DND-41 (cell line): ENCODE data around the gene PACSIN1.

Experiments
- ATAC-seq: fragments of 200-7000 bp; cut with Tn5 transposase; 3 replicates; pipeline ENCODE4 v1.9.1; 2021; ENCODE audit warnings: low read depth; ENCODE audit not compliant: insufficient read depth
- DNase-seq: peaks from one replicate; pipeline ENCODE4 v3.0.0-alpha.2; 2020
- H2AFZ ChIP-seq: 2 replicates; pipeline ENCODE4 v1.6.0; 2012; ENCODE audit warnings: low read depth, low read length
- H3K27ac ChIP-seq: 2 replicates; pipeline ENCODE4 v1.5.1; 2012; ENCODE audit warnings: low read length, inconsistent platforms
- H3K27me3 ChIP-seq: fragments of 200-600 bp; sonication (generic); 2 replicates; pipeline ENCODE4 v1.6.0; 2012; ENCODE audit warnings: low read length, mild to moderate bottlenecking, inconsistent platforms; ENCODE audit not compliant: insufficient read depth, poor library complexity
- H3K36me3 ChIP-seq: 2 replicates; pipeline ENCODE4 v1.5.1; 2012; ENCODE audit warnings: low read length, inconsistent platforms; ENCODE audit not compliant: insufficient read depth
- H3K4me1 ChIP-seq: 2 replicates; pipeline ENCODE4 v1.5.1; 2012; ENCODE audit warnings: mild to moderate bottlenecking, low read length; ENCODE audit not compliant: insufficient read depth
- H3K4me2 ChIP-seq: 2 replicates; pipeline ENCODE4 v1.6.0; 2012; ENCODE audit warnings: mild to moderate bottlenecking, moderate library complexity, low read length, inconsistent platforms; ENCODE audit not compliant: insufficient read depth
- H3K4me3 ChIP-seq, 2 experiments: fragments of 200-600 bp in 1 of 2; shearing (Covaris generic) in 1 of 2; 2 replicates each; pipeline ENCODE4 v1.5.1; 2012 to 2016; ENCODE audit warnings: inconsistent platforms in 2 of 2, low read length in 2 of 2, mild to moderate bottlenecking in 2 of 2, low read depth in 1 of 2, moderate library complexity in 1 of 2
- H3K79me2 ChIP-seq: 2 replicates; pipeline ENCODE4 v1.6.0; 2012; ENCODE audit warnings: low read length, inconsistent platforms; ENCODE audit not compliant: insufficient read depth
- H3K9ac ChIP-seq: 2 replicates; pipeline ENCODE4 v1.6.0; 2012; ENCODE audit warnings: low read depth, mild to moderate bottlenecking, inconsistent platforms, low read length, moderate library complexity
- H3K9me3 ChIP-seq: 2 replicates; pipeline ENCODE4 v1.5.1; 2012; ENCODE audit warnings: low read length, moderate library complexity, mild to moderate bottlenecking, inconsistent platforms; ENCODE audit not compliant: insufficient read depth, severe bottlenecking
- H4K20me1 ChIP-seq: 2 replicates; pipeline ENCODE4 v1.6.0; 2012; ENCODE audit warnings: low read length; ENCODE audit not compliant: insufficient read depth
- EZH2 ChIP-seq: IDR thresholded peaks from 3 replicates; pipeline ENCODE4 v1.6.1; 2012; ENCODE audit warnings: borderline replicate concordance, low read depth, mild to moderate bottlenecking, moderate library complexity, low read length, inconsistent platforms; ENCODE audit not compliant: severe bottlenecking
- TF ChIP-seq, protein P1 (sequence below): IDR thresholded peaks from 2 replicates; pipeline ENCODE4 v1.5.1; 2012; ENCODE audit warnings: borderline replicate concordance, low read length, moderate library complexity, mild to moderate bottlenecking; ENCODE audit not compliant: poor library complexity, severe bottlenecking; ENCODE audit errors: extremely low read depth

Gene PACSIN1

DNA sequence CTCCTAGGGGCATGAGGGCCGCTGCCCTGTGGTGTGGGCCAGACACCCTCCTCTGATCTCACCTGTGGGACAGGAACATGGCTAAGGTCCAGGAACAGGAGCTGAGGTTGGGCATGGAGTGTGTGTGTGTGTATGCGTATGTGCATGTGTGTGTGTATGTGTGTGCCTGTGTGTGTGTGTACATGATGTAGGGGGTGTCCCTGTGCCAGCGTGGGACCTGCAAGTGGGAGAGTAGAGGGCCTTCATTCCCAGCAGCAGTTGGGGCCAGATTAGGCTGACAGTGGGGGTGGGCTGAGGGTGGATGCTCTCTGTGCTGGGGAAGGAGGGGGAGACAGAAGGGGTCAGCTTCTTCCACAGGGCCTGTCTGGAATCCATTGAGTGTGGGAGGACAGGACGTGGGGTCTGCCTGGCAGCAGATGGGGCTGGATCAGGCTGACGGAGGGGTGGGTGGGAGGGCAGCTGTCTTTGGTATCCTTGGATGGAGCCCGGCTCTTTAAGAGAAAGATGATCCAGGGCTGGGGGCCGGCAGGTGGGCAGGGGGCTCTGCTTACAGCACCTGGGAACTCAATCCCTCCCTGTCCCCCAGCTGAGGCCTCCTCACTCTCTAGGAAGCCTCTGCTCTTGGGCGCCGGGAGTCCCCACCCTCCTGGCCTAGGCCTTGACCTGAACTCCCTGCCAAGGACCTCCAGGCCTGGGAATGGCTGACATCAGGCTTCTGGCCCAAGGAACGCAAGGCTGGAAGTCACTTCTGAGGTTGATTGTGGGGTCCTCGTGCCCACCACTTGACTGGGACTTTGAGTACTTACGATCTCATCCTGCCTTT lies 46.2 kb downstream of the PACSIN1 start:
- H3K9ac ChIP-seq = no peak overlapping the region
- TF ChIP-seq EZH2 = no peak
- TF ChIP-seq, protein P1, sequence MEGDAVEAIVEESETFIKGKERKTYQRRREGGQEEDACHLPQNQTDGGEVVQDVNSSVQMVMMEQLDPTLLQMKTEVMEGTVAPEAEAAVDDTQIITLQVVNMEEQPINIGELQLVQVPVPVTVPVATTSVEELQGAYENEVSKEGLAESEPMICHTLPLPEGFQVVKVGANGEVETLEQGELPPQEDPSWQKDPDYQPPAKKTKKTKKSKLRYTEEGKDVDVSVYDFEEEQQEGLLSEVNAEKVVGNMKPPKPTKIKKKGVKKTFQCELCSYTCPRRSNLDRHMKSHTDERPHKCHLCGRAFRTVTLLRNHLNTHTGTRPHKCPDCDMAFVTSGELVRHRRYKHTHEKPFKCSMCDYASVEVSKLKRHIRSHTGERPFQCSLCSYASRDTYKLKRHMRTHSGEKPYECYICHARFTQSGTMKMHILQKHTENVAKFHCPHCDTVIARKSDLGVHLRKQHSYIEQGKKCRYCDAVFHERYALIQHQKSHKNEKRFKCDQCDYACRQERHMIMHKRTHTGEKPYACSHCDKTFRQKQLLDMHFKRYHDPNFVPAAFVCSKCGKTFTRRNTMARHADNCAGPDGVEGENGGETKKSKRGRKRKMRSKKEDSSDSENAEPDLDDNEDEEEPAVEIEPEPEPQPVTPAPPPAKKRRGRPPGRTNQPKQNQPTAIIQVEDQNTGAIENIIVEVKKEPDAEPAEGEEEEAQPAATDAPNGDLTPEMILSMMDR = no peak
- no peak overlapping the region for H3K4me2 ChIP-seq
- no peaks in the 10 kb centered on the region for H3K9me3 ChIP-seq
- no peaks in the 10 kb centered on the region for H4K20me1 ChIP-seq
- no peak for ATAC-seq
- no peak for DNase-seq
- no peaks in the 10 kb centered on the region for H3K36me3 ChIP-seq
- no peak overlapping the region for H2AFZ ChIP-seq
- H3K27me3 ChIP-seq = no peaks in the 10 kb centered on the region
- H3K4me3 ChIP-seq = no peak overlapping the region
- no peaks in the 10 kb centered on the region for H3K4me1 ChIP-seq
- H3K79me2 ChIP-seq = no peaks in the 10 kb centered on the region
- H3K27ac ChIP-seq = no peak overlapping the region

DNA sequence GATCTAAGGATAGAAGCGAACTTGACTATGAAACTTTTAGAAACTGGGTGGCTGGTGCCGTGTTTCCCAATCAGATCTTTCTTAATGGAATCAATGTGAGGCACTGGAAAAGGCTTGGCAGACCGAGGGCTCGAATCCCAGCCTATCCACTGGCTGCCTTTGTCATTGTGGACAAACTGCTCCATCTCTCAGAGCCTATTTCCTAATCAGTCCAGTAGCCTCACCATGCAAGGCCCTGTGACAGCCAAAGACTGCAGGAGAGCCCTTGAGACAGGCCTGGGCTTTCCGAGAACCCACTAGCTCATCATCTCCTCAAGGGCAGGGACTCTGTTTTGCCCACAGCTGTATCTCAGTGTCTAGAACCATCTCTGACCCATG lies 46.9 kb downstream of the PACSIN1 start:
- Histone ChIP-seq H3K27me3 (no peaks in the 10 kb centered on the region), H3K36me3 (no peaks in the 10 kb centered on the region), H3K4me3 (no peak overlapping the region), H3K4me1 (no peaks in the 10 kb centered on the region), H4K20me1 (no peaks in the 10 kb centered on the region), H3K9ac (no peak overlapping the region), H2AFZ (no peak overlapping the region), H3K27ac (no peak overlapping the region), H3K79me2 (no peaks in the 10 kb centered on the region), H3K9me3 (no peaks in the 10 kb centered on the region), H3K4me2 (no peak overlapping the region)
- ATAC-seq = no peak
- no peak for TF ChIP-seq EZH2
- TF ChIP-seq, protein P1 = no peak
- DNase-seq = no peak

DNA sequence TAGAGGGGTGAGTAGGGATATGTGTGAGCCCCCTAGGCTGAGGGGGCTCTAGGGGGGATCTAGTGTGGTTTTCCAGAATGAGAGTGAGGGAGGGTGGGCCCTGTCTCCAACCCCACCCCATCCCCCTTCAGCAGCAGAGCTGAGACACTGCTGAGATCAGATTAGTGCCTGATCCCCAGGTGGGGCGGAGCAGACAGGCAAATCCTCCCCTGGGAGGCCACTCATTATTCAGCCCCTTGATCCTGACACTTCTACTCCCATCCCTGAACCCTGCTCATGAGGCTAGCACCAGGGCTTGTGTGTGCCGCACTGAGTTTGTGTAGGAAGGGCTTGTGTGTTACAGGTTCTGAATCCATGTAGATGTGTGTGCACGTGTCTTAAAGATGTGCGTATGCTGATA lies 47.8 kb downstream of the PACSIN1 start:
- Histone ChIP-seq H3K4me3 (no peak overlapping the region), H3K4me1 (no peaks in the 10 kb centered on the region), H2AFZ (no peak overlapping the region), H3K79me2 (no peaks in the 10 kb centered on the region), H3K4me2 (no peak overlapping the region), H3K36me3 (no peaks in the 10 kb centered on the region), H3K27ac (no peak overlapping the region), H3K27me3 (no peaks in the 10 kb centered on the region), H3K9ac (no peak overlapping the region), H3K9me3 (no peaks in the 10 kb centered on the region), H4K20me1 (no peaks in the 10 kb centered on the region)
- ATAC-seq (no peak), DNase-seq (no peak)
- TF ChIP-seq EZH2 = no peak
- TF ChIP-seq, protein P1 = no peak

DNA sequence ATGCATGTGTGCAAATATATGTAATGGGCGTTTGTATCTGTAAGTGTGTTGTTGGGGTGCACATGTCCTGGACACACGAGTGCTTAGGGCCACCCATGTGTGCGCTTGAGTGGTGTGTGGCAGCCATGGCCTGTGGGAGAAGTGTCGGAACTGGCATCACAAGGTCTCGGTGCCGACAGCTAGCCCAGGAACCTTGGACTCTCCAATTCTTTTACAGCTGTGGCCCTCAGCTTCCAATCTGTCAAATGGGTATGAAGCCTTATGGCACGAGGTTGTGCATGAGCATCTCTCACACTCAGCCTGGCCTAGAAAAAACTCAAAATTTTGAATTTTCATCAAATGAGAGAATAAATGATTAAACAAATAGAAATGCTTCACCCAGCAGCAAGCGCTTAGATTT lies 48.2 kb downstream of the PACSIN1 start:
- Histone ChIP-seq H4K20me1 (no peaks in the 10 kb centered on the region), H3K4me1 (no peaks in the 10 kb centered on the region), H3K27ac (no peak overlapping the region), H3K9ac (no peak overlapping the region), H2AFZ (no peak overlapping the region), H3K27me3 (no peaks in the 10 kb centered on the region), H3K4me2 (no peak overlapping the region), H3K4me3 (no peak overlapping the region), H3K79me2 (no peaks in the 10 kb centered on the region), H3K9me3 (no peaks in the 10 kb centered on the region), H3K36me3 (no peaks in the 10 kb centered on the region)
- DNase-seq (no peak), ATAC-seq (no peak)
- TF ChIP-seq, protein P1 = no peak
- no peak for TF ChIP-seq EZH2
